Subcutaneous abdominal adipose tissue (tissue), 5 donors: Measurements from ENCODE around the gene DDX43.
"Not testable (repeated sequence)": the region's sequence is repeated elsewhere in the genome, so short reads cannot be mapped to it uniquely, and the experiment has no call there.

ENCODE experiments used
- H3K27ac ChIP-seq: one replicate; pipeline ENCODE4 v1.7.0; 2013; ENCODE audit warnings: low read depth, mild to moderate bottlenecking, inconsistent platforms, low read length, moderate library complexity
- H3K27me3 ChIP-seq, 5 donors: one replicate each; pipeline ENCODE4 v1.7.0; 2013; ENCODE audit warnings: low read length in 5 of 5, inconsistent platforms in 1 of 5; ENCODE audit not compliant: control insufficient read depth in 5 of 5, insufficient read depth in 4 of 5
- H3K36me3 ChIP-seq, 5 donors: one replicate each; pipeline ENCODE4 v1.7.0; 2013; ENCODE audit warnings: low read length in 5 of 5; ENCODE audit not compliant: control insufficient read depth in 5 of 5, insufficient read depth in 5 of 5
- H3K4me1 ChIP-seq, 5 donors: one replicate each; pipeline ENCODE4 v1.7.0; 2013; ENCODE audit warnings: low read length in 5 of 5, mild to moderate bottlenecking in 3 of 5, moderate library complexity in 1 of 5; ENCODE audit not compliant: control insufficient read depth in 5 of 5, insufficient read depth in 5 of 5
- H3K4me3 ChIP-seq, 5 donors: one replicate each; pipeline ENCODE4 v1.7.0; 2013; ENCODE audit warnings: low read length in 5 of 5, low read depth in 1 of 5
- H3K9ac ChIP-seq, 5 donors: one replicate each; pipeline ENCODE4 v1.7.0; 2013; ENCODE audit warnings: low read length in 5 of 5, mild to moderate bottlenecking in 4 of 5, moderate library complexity in 3 of 5
- H3K9me3 ChIP-seq, 5 donors: one replicate each; pipeline ENCODE4 v1.7.0; 2013; ENCODE audit warnings: low read length in 5 of 5; ENCODE audit not compliant: control insufficient read depth in 5 of 5
- donor health status: healthy.
- donor health status: healthy.
- donor health status: healthy.
- donor health status: healthy.
- donor health status: healthy.

The DDX43 gene

GRCh38 chr6:73388433-73388799 is 6.2 kb upstream of the DDX43 start:
- Histone ChIP-seq H3K9me3 (no peaks in the 10 kb centered on the region), H3K27ac (no peak overlapping the region), H3K9ac (peak overlapping the region in 4 of 5 donors; percentile 25 to 80 (median 72)), H3K4me3 (peak overlapping the region; percentile 71 to 83 (median 78)), H3K36me3 (no peaks in the 10 kb centered on the region), H3K27me3 (no peaks in the 10 kb centered on the region), H3K4me1 (peaks cover 0 to 12% (median 8%) of the 10 kb centered on the region in 5 donors)

- peaks cover 0 to 12% (median 8%) of the 10 kb centered on the region in 5 donors for H3K4me1 ChIP-seq
- peak overlapping the region; percentile 25 to 80 (median 67) for H3K9ac ChIP-seq
These were observed 5.7 kb upstream of the DDX43 start for GRCh38 chr6:73388800-73389512.

GRCh38 chr6:73389854-73390253 is 4.8 kb upstream of the DDX43 start:
- Histone ChIP-seq H3K4me3 (no peak overlapping the region), H3K4me1 (peaks cover 2 to 12% (median 8%) of the 10 kb centered on the region in 5 donors), H3K27me3 (peaks cover 0 to 3% (median 0%) of the 10 kb centered on the region in 5 donors), H3K9me3 (no peaks in the 10 kb centered on the region), H3K36me3 (no peaks in the 10 kb centered on the region), H3K9ac (no peak overlapping the region), H3K27ac (no peak overlapping the region)

More at GRCh38 chr6:73388800-73389512, 5.7 kb upstream of the DDX43 start:
- no peaks in the 10 kb centered on the region for H3K27me3 ChIP-seq
- peak overlapping the region; percentile 50 for H3K27ac ChIP-seq
- no peaks in the 10 kb centered on the region for H3K36me3 ChIP-seq
- H3K9me3 ChIP-seq, result no peaks in the 10 kb centered on the region
- H3K4me3 ChIP-seq, result peak overlapping the region; percentile 71 to 83 (median 78)

GRCh38 chr6:73391675-73392074 is 3.0 kb upstream of the DDX43 start:
- Histone ChIP-seq H3K4me1 (peaks cover 2 to 12% (median 8%) of the 10 kb centered on the region in 5 donors), H3K9me3 (no peaks in the 10 kb centered on the region), H3K27ac (no peak overlapping the region), H3K4me3 (no peak overlapping the region), H3K27me3 (peaks cover 0 to 3% (median 0%) of the 10 kb centered on the region in 5 donors), H3K9ac (no peak overlapping the region), H3K36me3 (no peaks in the 10 kb centered on the region)

- not testable (repeated sequence) for H3K36me3 ChIP-seq, H3K4me3 ChIP-seq, H3K9ac ChIP-seq, H3K9me3 ChIP-seq, H3K27me3 ChIP-seq, H3K27ac ChIP-seq
- peaks cover 2 to 12% (median 8%) of the 10 kb centered on the region in 5 donors for H3K4me1 ChIP-seq
These were observed 2.4 kb upstream of the DDX43 start for GRCh38 chr6:73392188-73392587.

- H3K27me3 ChIP-seq, result peaks cover 0 to 3% (median 0%) of the 10 kb centered on the region in 5 donors
- no peaks in the 10 kb centered on the region for H3K36me3 ChIP-seq
- peaks cover 2 to 11% (median 7%) of the 10 kb centered on the region in 5 donors for H3K4me1 ChIP-seq
- H3K9me3 ChIP-seq, result no peaks in the 10 kb centered on the region
- H3K27ac ChIP-seq, result no peak overlapping the region
- no peak overlapping the region for H3K4me3 ChIP-seq
- H3K9ac ChIP-seq, result no peak overlapping the region
These were observed 1.4 kb upstream of the DDX43 start for GRCh38 chr6:73393278-73393677.

GRCh38 chr6:73395875-73396274 is 1.2 kb downstream of the DDX43 start:
- H3K27ac ChIP-seq, result no peak overlapping the region
- H3K36me3 ChIP-seq, result no peaks in the 10 kb centered on the region
- H3K9ac ChIP-seq, result no peak overlapping the region
- no peak overlapping the region for H3K4me3 ChIP-seq
- H3K9me3 ChIP-seq, result no peaks in the 10 kb centered on the region
- H3K27me3 ChIP-seq, result peaks cover 0 to 3% (median 0%) of the 10 kb centered on the region in 5 donors
- peaks cover 0 to 3% (median 0%) of the 10 kb centered on the region in 5 donors for H3K4me1 ChIP-seq

GRCh38 chr6:73400656-73401055 is 6.0 kb downstream of the DDX43 start:
- H3K4me3 ChIP-seq, result no peak overlapping the region
- H3K36me3 ChIP-seq, result no peaks in the 10 kb centered on the region
- H3K9me3 ChIP-seq, result no peaks in the 10 kb centered on the region
- no peak overlapping the region for H3K9ac ChIP-seq
- no peak overlapping the region for H3K27ac ChIP-seq
- H3K27me3 ChIP-seq, result no peaks in the 10 kb centered on the region
- peaks cover 0 to 3% (median 0%) of the 10 kb centered on the region in 5 donors for H3K4me1 ChIP-seq

GRCh38 chr6:73409395-73409794 is 14.8 kb downstream of the DDX43 start:
- Histone ChIP-seq H3K9ac (no peak overlapping the region), H3K4me1 (no peaks in the 10 kb centered on the region), H3K9me3 (no peaks in the 10 kb centered on the region), H3K36me3 (no peaks in the 10 kb centered on the region), H3K27ac (no peak overlapping the region), H3K27me3 (no peaks in the 10 kb centered on the region), H3K4me3 (no peak overlapping the region)

GRCh38 chr6:73413102-73413501 is 18.5 kb downstream of the DDX43 start:
- no peaks in the 10 kb centered on the region for H3K27me3 ChIP-seq
- peaks cover 0 to 8% (median 0%) of the 10 kb centered on the region in 5 donors for H3K36me3 ChIP-seq
- no peak overlapping the region for H3K4me3 ChIP-seq
- no peak overlapping the region for H3K27ac ChIP-seq
- no peaks in the 10 kb centered on the region for H3K4me1 ChIP-seq
- H3K9me3 ChIP-seq, result no peaks in the 10 kb centered on the region
- no peak overlapping the region for H3K9ac ChIP-seq
